Activated naive CD8-positive, alpha-beta T cell treated with anti-CD3 and anti-CD28 coated beads for 36 hours (primary cell): ENCODE results near the gene KCNQ1. TPM values are rescaled to one million over a fixed set of nuclear protein-coding genes. Genes with fewer than 3 reads are reported as not detected.

Experiments used
- DNase-seq: peaks from one replicate; pipeline ENCODE4 v3.0.0; 2021
- H3K27ac Mint-ChIP-seq: one replicate; pipeline ENCODE4 v1.8.0; 2022; ENCODE audit warnings: mild to moderate bottlenecking, moderate library complexity, mixed read lengths
- H3K27me3 Mint-ChIP-seq: one replicate; pipeline ENCODE4 v1.8.0; 2022; ENCODE audit warnings: mild to moderate bottlenecking, mixed read lengths
- H3K36me3 Mint-ChIP-seq: one replicate; pipeline ENCODE4 v1.8.0; 2021; ENCODE audit warnings: mild to moderate bottlenecking, mixed read lengths
- H3K4me1 Mint-ChIP-seq: one replicate; pipeline ENCODE4 v1.8.0; 2021; ENCODE audit warnings: mixed read lengths
- H3K4me3 Mint-ChIP-seq: one replicate; pipeline ENCODE4 v1.8.0; 2022; ENCODE audit warnings: mild to moderate bottlenecking, moderate library complexity, mixed read lengths
- H3K9me3 Mint-ChIP-seq: one replicate; pipeline ENCODE4 v1.8.0; 2022; ENCODE audit warnings: mixed read lengths
- total RNA-seq, 2 experiments: library from RNA; stranded (reverse); gene quantifications; one replicate each; pipeline ENCODE4 v1.2.3, GENCODE V29; 2021

The KCNQ1 gene
- total RNA-seq, 2 experiments from 2014 or later, result 6.7 to 9.6 TPM

DNA sequence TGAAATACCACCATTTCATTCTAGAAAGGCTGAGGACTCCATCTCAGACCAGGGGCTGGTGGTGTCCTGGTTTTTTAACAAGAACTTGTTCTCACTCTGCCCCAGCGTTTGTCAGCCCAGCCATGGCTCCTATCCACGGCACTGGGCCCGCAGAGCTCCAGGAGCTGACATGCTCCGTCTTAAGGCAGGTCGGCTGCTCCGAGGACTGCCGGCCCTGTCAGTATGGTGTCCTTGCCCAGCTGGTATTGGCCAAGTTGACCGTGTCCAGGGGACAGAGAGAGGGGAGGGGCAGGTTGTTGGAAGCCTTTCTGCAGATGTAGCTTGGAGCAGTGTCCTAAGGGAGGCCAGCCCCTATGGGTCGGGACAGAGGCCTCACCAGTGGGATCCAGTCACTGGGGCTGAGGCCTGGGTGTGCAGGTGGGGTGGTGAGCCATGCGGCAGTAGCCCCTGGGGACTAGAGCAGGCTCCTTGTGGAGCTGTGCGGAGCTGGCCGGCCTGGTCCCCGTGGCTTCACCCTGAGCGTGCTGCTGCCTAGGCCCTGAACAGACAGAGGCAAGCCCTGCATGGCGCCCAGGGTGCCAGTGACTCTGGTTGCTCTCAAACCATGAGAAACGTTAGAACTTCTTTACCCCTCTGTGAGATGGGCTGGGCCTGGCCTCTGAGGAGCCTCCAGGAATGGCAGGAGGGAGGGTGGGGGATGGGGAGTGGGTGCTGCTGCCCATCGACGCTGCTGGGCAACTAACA is 294.9 kb downstream of the KCNQ1 start:
- no peak for DNase-seq
- H3K4me1 Mint-ChIP-seq, result no peaks in the 10 kb centered on the region
- H3K27me3 Mint-ChIP-seq, result no peaks in the 10 kb centered on the region
- H3K27ac Mint-ChIP-seq, result no peak overlapping the region
- no peaks in the 10 kb centered on the region for H3K9me3 Mint-ChIP-seq
- H3K36me3 Mint-ChIP-seq, result no peaks in the 10 kb centered on the region
- H3K4me3 Mint-ChIP-seq, result no peak overlapping the region

DNA sequence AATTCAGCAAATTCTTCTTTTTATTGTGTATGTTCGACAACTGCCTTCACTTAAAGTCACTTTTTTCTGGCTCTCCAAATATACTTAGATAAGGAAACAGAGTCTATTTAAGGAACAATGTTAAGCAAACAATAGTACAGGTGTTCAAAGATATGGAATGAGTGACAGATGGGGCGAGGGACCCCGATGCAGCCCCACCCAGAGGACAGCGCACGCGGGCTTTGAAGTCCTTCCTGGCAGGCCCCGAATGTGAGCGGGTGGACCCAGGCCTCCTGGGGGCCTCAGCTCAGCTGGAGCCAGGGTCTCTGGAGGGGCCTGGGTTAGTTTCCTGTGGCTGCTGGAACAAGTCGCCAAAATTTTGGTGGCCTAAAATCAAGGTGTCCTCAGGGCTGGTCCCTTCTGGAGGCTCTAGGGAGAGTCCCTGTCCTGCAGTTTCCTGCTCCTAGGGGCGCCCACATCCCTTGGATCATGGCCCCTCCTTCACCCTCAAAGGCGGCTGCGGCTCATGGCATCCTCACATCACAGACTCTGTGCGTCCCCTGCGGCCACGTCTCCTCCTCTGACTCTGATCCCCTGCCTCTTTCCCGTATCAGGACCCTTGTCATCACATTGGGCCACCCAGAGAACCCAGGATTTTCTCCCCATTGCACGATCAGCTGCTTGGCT is 295.6 kb downstream of the KCNQ1 start:
- Mint-ChIP-seq H3K27me3 (no peaks in the 10 kb centered on the region), H3K27ac (no peak overlapping the region), H3K9me3 (no peaks in the 10 kb centered on the region), H3K4me1 (no peaks in the 10 kb centered on the region), H3K36me3 (no peaks in the 10 kb centered on the region), H3K4me3 (no peak overlapping the region)
- no peak for DNase-seq

DNA sequence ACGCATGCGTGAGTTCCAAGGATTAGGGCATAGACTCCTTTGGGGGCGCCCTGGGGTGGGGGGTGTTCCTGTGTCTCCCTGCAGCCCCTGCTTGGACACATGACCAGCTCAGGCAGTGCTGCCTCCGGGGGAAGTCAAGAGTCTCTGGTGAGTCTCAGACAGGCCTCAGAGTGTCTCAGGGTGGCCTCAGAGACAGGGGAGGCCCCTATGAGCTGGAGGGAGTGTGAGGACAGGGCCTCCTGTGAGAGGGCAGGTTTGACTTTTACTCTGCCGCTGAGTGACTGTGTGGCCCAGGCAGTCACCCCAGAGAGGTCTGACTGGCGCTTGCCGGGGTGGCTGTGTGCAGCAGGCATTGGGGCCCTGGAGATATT is 296.2 kb downstream of the KCNQ1 start:
- no peaks in the 10 kb centered on the region for H3K4me1 Mint-ChIP-seq
- DNase-seq, result no peak
- no peaks in the 10 kb centered on the region for H3K9me3 Mint-ChIP-seq
- no peaks in the 10 kb centered on the region for H3K36me3 Mint-ChIP-seq
- no peak overlapping the region for H3K27ac Mint-ChIP-seq
- no peak overlapping the region for H3K4me3 Mint-ChIP-seq
- no peaks in the 10 kb centered on the region for H3K27me3 Mint-ChIP-seq

DNA sequence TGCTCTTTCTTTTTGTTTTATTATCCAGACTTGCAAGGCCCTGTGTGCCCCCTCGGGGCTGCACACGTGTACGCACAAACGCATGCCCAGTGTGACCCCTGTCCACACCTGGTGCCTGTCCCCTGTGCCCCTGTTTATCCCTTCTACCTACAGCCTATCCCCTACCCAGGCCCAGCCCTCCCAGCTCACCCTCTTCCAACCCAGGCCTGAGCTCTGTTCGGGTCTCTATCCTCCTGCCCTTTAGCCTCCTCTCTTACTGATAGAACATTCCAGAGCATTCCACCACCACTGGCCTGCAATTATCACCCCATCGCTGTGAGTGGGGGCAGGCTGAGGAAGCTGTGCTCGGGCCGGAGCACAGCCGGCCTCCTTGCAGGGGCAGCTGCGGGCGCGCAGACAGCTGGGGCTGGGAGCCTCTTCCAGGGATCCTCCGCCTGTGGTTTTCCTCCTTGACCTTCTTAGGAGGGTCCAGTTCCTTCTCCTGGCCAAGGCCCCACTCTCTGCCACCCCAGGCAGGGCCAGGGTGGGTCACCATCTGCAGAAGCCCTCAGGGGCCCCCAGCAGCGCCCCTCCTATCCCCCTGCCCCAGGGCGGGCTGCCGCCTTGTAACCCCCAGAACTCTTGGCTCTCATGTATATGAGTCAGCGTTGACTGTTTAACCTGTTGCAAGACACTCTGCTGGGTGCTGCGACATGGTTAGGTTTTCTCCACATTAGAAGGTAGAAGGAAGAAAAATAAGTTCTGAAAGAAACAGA is 296.7 kb downstream of the KCNQ1 start:
- no peak overlapping the region for H3K4me3 Mint-ChIP-seq
- H3K9me3 Mint-ChIP-seq, result no peaks in the 10 kb centered on the region
- H3K27me3 Mint-ChIP-seq, result no peaks in the 10 kb centered on the region
- no peak for DNase-seq
- H3K4me1 Mint-ChIP-seq, result no peaks in the 10 kb centered on the region
- H3K27ac Mint-ChIP-seq, result no peak overlapping the region
- no peaks in the 10 kb centered on the region for H3K36me3 Mint-ChIP-seq

DNA sequence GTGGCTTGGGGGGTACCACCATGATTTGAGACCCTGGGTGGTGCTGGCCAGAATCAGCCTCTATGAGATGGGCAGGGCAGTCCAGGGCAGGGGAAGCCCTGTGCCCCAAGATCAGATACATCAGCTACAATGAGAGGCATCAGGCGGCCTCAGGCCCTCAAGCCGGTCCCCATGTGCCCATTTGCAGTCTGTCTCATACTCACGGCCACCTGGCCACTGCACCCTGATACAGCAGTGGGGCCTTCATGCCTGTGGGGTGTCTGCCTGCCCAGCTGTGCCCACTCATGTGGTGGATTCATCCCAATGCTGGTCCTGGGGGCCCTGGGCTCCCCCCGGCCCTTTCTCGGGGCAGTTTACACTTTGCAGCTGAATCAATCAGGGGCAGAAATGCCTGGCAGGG is 297.4 kb downstream of the KCNQ1 start:
- Mint-ChIP-seq H3K4me1 (no peaks in the 10 kb centered on the region), H3K27ac (no peak overlapping the region), H3K9me3 (no peaks in the 10 kb centered on the region), H3K4me3 (no peak overlapping the region), H3K36me3 (no peaks in the 10 kb centered on the region), H3K27me3 (no peaks in the 10 kb centered on the region)
- no peak for DNase-seq

DNA sequence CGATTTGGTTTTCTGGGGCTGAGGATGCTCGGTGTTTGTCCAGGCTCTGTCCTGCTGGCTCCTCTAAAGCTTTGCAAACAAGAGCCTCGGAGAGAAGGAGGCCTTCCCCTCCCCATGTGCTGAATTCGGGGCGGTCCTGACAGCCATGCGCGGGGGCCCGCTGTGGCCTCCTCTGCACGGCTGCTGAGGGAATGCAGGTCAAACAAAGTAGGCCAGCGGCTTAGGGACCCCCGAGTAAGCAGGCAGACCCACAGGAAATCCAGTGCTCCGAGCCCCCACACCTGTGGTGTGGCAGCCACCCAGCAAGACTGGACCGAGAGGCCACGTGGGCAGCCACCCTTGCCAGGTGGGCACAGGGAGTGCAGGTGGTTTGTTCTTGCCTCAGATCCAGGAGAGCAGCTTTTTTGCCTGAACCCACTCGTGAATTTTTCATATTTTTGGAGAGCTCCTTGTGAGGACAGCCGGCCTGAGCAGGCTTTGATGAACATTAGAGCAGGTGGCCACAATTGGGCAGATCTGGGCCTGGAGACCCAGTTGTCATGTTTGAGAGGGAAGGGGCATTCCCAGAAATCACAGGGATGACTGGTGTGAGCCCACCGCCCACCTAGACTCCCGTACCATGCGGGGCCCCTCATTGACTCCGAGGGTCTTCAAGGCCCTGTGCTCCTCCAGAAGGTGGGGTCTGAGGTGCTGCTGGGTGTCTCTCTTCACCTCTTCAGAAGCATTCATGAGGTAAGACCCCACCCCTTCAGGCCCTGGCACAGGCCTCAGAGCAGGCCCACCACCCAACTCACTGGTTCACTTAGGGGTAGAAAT is 298.0 kb downstream of the KCNQ1 start:
- DNase-seq, result no peak
- H3K27ac Mint-ChIP-seq, result no peak overlapping the region
- H3K9me3 Mint-ChIP-seq, result no peaks in the 10 kb centered on the region
- H3K4me3 Mint-ChIP-seq, result no peak overlapping the region
- no peaks in the 10 kb centered on the region for H3K36me3 Mint-ChIP-seq
- H3K4me1 Mint-ChIP-seq, result no peaks in the 10 kb centered on the region
- H3K27me3 Mint-ChIP-seq, result no peaks in the 10 kb centered on the region

DNA sequence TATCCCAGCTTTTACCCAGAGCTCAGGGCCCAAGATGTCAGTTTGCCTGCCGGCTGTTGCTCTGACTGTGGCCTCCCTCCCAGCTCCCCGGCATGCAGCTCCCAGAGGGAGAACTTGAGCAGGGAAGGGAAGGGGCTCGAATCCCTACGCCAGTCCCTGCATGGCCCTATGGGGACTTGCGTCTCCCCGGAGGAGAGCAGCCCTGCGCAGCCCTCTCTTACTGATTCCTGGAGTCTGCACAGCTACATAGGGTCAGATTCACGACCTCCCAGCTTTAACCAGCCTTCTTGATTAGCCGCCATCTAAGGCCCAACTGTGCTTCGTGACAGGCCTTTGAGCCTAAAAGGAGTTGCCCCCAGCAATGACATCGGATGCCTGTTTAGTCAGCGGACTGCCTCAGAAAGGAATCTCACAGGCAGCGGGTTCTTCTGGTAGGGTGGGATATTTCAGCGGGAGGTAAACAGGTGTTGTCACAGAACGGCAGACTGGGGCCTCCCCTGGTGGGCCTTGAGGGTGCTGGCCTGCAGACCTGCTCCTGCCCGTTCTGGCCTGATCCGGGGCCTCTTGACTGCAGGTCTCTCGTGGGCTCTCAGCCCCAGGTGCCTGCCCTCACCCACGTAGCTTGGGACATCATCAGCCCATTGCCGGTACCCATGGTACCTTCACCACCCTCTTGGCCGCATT is 298.8 kb downstream of the KCNQ1 start:
- Mint-ChIP-seq H3K36me3 (no peaks in the 10 kb centered on the region), H3K4me1 (no peaks in the 10 kb centered on the region), H3K9me3 (no peaks in the 10 kb centered on the region), H3K4me3 (no peak overlapping the region), H3K27ac (no peak overlapping the region), H3K27me3 (no peaks in the 10 kb centered on the region)
- DNase-seq, result no peak

DNA sequence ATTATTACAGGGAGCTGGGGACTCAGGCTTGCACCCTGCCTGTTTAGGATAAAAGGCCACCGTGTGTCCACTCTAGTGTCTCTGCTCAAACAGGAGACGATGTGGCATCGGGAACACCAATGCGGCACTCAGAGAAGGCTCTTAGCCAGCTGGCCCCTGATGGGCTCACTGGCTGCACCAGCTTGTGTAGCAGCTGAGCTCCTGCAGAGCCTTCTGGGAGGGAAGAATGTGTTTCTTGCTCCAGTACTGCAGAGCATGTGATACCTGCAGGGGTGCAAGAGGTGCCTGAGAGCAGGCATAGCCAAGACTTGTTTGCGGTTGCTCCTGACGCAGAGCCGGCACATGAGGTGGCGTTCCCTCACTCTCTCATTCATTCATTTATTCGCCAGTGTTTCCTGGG is 299.4 kb downstream of the KCNQ1 start:
- Mint-ChIP-seq H3K36me3 (no peaks in the 10 kb centered on the region), H3K27ac (no peak overlapping the region), H3K27me3 (no peaks in the 10 kb centered on the region), H3K4me3 (no peak overlapping the region), H3K9me3 (no peaks in the 10 kb centered on the region), H3K4me1 (no peaks in the 10 kb centered on the region)
- DNase-seq, result no peak

DNA sequence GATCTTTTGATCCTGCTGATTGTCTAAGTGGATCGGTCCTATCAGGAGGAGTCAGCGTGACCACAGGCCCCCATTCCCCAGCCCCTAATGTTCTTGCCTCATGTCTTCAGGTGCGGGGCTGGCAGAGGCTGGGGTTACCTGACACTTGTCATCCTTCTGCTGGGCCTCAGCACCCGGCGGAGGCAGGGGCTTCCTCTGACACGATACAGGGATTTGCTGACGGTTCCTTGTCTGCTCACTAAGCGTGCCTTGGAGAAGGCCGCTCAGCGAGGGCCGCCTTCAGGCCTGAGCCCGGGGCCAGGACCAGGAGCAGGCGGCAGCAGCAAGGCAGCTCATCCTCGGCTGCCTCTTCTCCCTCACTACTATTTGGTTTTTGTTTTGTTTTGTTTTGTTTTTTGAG is 300.7 kb downstream of the KCNQ1 start:
- H3K27ac Mint-ChIP-seq, result no peak overlapping the region
- no peaks in the 10 kb centered on the region for H3K9me3 Mint-ChIP-seq
- H3K4me3 Mint-ChIP-seq, result no peak overlapping the region
- H3K4me1 Mint-ChIP-seq, result no peaks in the 10 kb centered on the region
- no peak for DNase-seq
- H3K27me3 Mint-ChIP-seq, result no peaks in the 10 kb centered on the region
- H3K36me3 Mint-ChIP-seq, result no peaks in the 10 kb centered on the region

DNA sequence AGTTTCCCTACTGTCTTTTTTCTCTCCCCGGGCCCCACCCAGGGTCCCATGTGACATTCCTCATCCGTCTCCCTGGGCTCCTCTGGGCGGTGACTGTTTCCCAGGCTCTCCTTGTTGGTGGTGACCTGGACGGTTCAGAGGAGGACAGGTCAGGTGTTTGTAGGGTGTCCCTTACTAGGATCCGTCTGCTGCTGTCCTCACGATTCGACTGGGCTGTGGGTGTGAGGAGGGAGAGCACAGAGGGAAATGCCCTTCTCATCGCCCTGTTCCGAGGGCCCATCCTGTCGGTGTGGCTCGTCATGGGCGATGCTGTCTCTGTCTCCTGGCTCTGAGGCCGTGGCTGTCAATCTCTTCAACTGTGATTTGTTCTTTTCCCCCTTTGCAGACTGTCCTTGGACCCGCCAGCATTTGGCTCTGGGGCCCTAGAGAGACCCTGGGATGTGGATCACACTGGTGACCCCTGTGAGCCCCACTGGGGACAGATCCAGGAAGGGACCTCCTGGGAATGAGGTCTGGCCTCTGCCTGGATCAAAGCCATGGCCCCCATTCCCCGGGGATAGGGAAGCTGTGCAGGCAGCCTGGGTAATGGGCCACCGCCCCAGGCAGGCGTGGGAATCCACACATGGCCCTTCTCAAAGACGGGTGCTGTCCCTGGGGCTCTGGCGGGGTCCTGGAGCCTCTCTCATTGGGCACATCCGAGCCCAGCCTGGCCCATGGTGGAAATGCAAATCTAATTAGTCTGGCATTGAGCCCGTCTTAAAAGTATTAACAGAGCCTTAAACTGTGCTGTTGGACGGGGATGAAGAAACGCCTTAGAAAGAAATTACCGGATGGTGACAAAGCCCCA is 301.8 kb downstream of the KCNQ1 start:
- Mint-ChIP-seq H3K27me3 (no peaks in the 10 kb centered on the region), H3K36me3 (no peaks in the 10 kb centered on the region), H3K9me3 (no peaks in the 10 kb centered on the region), H3K4me3 (no peak overlapping the region), H3K4me1 (no peaks in the 10 kb centered on the region), H3K27ac (no peak overlapping the region)
- no peak for DNase-seq

DNA sequence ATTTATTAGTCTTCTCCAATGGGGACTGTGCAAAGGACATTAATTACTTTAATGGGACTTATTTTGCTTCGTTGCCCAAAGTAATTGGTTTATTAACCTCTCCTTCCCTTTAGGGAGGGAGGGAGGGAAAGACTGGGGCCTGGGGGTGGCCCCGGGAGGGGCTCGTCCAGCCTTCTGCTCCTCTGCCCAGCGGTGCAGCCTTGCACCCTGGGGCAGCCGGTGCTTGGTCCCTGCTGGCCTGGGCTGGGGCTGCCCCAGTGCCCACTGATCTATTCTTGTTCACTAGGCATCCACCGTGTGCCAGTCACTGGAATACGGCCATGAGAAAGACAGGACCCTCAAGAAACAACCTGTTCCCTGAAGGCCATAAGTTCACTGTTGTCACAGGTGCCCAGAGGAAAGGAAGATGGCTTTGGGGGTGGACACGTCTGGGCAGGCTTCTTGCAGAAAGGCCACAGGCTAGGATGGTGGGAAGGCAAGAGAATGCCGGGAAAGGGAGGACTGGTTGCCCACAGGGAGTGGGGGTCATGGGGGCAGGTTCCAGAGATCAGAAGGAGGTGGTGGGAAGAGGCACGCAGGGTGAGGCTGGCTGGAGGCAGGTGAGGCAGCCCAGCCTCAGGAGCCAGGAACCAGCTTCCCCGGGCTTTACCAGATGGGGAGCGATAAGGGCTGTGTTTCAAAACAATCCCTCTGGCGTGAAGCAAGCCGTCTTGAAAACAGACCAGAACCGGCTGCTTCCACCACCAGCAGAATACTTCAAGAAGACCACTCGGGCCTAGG is 302.6 kb downstream of the KCNQ1 start:
- Mint-ChIP-seq H3K9me3 (no peaks in the 10 kb centered on the region), H3K36me3 (no peaks in the 10 kb centered on the region), H3K27ac (no peak overlapping the region), H3K27me3 (no peaks in the 10 kb centered on the region), H3K4me3 (no peak overlapping the region), H3K4me1 (no peaks in the 10 kb centered on the region)
- DNase-seq, result no peak

DNA sequence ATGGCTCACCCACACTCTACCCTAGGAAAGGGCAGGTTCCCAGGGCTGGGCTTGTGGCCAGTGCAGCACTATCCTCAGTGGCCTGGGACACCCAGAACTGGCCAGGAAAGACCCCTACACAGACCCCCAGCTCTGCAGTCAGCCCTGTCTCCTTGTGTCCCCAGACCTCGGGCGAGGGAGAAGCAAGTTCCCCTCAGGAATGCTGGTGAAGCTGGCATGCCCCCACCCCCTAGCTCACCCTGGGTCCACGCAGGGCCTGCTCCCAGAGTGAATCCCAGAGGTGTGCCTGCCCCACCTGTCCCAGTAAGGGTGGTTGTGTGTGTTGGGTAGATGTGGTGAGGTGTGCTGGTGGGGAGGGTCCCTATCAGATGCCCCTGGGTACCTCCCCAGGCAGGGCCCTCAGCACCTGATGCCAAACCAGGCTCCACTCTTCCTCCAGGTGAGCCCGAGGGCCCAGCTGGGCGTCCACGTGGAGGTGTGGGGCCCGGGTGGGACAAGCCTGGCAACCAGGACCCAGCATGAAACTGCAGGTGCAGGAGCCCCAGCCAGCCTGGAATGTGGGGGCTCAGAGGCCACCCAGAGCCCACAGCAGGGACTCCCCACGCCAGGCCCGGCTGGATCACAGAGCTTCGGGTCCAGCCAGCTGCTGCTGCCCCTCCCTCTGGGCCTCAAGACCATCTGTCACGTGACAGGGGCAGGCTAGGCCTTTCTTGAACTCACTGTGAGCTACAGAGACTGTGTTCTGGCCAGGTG is 303.4 kb downstream of the KCNQ1 start:
- H3K4me3 Mint-ChIP-seq, result no peak overlapping the region
- no peaks in the 10 kb centered on the region for H3K27me3 Mint-ChIP-seq
- H3K36me3 Mint-ChIP-seq, result no peaks in the 10 kb centered on the region
- no peak for DNase-seq
- no peak overlapping the region for H3K27ac Mint-ChIP-seq
- no peaks in the 10 kb centered on the region for H3K4me1 Mint-ChIP-seq
- no peaks in the 10 kb centered on the region for H3K9me3 Mint-ChIP-seq
